HUES64 (cell line): Measurements from ENCODE around the gene FATE1.

Source experiments
- H3K27ac ChIP-seq: 2 replicates; pipeline ENCODE4 v1.7.0; 2013; ENCODE audit warnings: low read depth, low read length, inconsistent platforms
- H3K27me3 ChIP-seq: 2 replicates; pipeline ENCODE4 v1.6.1; 2013; ENCODE audit warnings: mild to moderate bottlenecking, low read length; ENCODE audit not compliant: insufficient read depth
- H3K36me3 ChIP-seq: 2 replicates; pipeline ENCODE4 v1.6.1; 2013; ENCODE audit warnings: mild to moderate bottlenecking, low read length; ENCODE audit not compliant: insufficient read depth
- H3K4me1 ChIP-seq: 2 replicates; pipeline ENCODE4 v1.6.1; 2013; ENCODE audit warnings: mild to moderate bottlenecking, low read length, moderate library complexity; ENCODE audit not compliant: insufficient read depth
- H3K4me3 ChIP-seq: 2 replicates; pipeline ENCODE4 v1.5.1; 2013; ENCODE audit warnings: mild to moderate bottlenecking, low read length, moderate library complexity
- H3K9ac ChIP-seq: 2 replicates; pipeline ENCODE4 v1.6.1; 2013; ENCODE audit warnings: mild to moderate bottlenecking, low read depth, low read length
- H3K9me3 ChIP-seq: 2 replicates; pipeline ENCODE4 v1.6.1; 2013; ENCODE audit warnings: low read depth, low read length; ENCODE audit not compliant: insufficient read depth
- WGBS: fragments of 150-250, 120-280 bp; methylation state at CpG from one replicate; pipeline ENCODE4 v1.1.7; 2013; ENCODE audit warnings: missing lambda C conversion rate; 5-methylcytosine and 5-hydroxymethylcytosine counted together

Gene FATE1

DNA sequence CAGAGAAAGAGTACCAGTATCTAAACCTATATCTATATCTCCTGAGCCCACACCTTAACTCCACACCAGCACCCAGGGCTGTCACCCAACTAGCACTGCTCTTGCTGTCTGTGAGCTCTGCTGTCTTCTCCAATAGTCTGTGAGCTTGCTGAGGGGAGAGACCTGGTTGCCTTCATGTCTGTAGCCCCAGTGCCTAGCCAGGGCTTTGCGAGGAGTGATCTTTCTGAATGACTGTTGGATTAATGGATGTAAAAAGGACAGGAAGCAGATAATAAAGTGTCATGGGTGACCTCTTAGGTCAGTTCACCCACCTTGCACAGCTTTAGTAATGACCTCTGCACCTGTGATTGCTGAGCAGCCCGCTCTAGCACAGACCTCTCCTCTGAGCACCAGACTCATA is 49.2 kb downstream of the FATE1 start:
- no peaks in the 10 kb centered on the region for H3K36me3 ChIP-seq
- no peak overlapping the region for H3K9ac ChIP-seq
- no peaks in the 10 kb centered on the region for H3K27me3 ChIP-seq
- H3K4me3 ChIP-seq: no peak overlapping the region
- H3K4me1 ChIP-seq: no peaks in the 10 kb centered on the region
- H3K27ac ChIP-seq: no peak overlapping the region
- WGBS: 86% methylated on average over 2 of the region's 2 CpGs
- no peaks in the 10 kb centered on the region for H3K9me3 ChIP-seq

DNA sequence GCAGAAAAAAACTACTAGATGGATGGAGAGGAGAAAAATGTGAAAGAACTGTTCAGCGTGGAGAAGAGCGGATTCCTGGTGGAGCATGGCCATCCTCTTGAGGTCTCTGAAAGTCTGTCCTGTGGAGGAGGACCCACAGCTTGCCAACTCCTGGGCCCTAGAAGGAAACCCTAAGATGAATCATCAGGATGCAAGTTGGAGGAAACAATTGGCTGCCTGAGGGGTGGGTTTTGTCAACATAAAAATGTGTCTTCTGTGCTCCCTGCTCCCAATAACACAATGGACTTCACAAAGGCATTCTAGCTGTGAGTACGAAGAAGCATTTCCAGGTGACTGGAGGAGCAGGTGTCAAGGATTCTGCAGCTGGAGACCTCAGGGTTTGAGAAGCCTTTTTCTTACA is 55.9 kb downstream of the FATE1 start:
- 95% methylated on average over 3 of the region's 3 CpGs for WGBS
- Histone ChIP-seq H3K4me3 (no peak overlapping the region), H3K9me3 (no peaks in the 10 kb centered on the region), H3K36me3 (no peaks in the 10 kb centered on the region), H3K9ac (no peak overlapping the region), H3K27ac (no peak overlapping the region), H3K4me1 (no peaks in the 10 kb centered on the region), H3K27me3 (no peaks in the 10 kb centered on the region)
